H9 (cell line): Measurements from ENCODE around the gene EZH2. TPM values are rescaled to one million over a fixed set of nuclear protein-coding genes. Genes with fewer than 3 reads are reported as not detected.

Source experiments
- DNase-seq: peaks from one replicate; pipeline ENCODE4 v3.0.0-alpha.2; 2017
- H2AFZ ChIP-seq: one replicate; pipeline ENCODE4 v1.6.1; 2013; ENCODE audit warnings: mild to moderate bottlenecking, low read length, control low read depth, moderate library complexity
- H2AK5ac ChIP-seq: 2 replicates; pipeline ENCODE4 v1.6.1; 2013; ENCODE audit warnings: low read length, control low read depth, mixed read lengths; ENCODE audit not compliant: insufficient read length
- H2BK120ac ChIP-seq: one replicate; pipeline ENCODE4 v1.6.1; 2013; ENCODE audit warnings: low read depth, mild to moderate bottlenecking, low read length, control low read depth, inconsistent platforms; ENCODE audit not compliant: poor library complexity, severe bottlenecking
- H2BK12ac ChIP-seq: 2 replicates; pipeline ENCODE4 v1.6.1; 2013; ENCODE audit warnings: low read length, control low read depth, mixed read lengths, low read depth; ENCODE audit not compliant: insufficient read length
- H2BK15ac ChIP-seq: 2 replicates; pipeline ENCODE4 v1.6.1; 2013; ENCODE audit warnings: low read depth, low read length, control low read depth
- H2BK20ac ChIP-seq: one replicate; pipeline ENCODE4 v1.6.1; 2013; ENCODE audit warnings: low read depth, mild to moderate bottlenecking, low read length, control low read depth, inconsistent platforms; ENCODE audit not compliant: poor library complexity, severe bottlenecking
- H2BK5ac ChIP-seq: 2 replicates; pipeline ENCODE4 v1.6.1; 2013; ENCODE audit warnings: low read length, control low read depth, mixed read lengths; ENCODE audit not compliant: insufficient read length
- H3K14ac ChIP-seq: 2 replicates; pipeline ENCODE4 v1.6.1; 2013; ENCODE audit warnings: low read length, control low read depth; ENCODE audit not compliant: insufficient read depth
- H3K18ac ChIP-seq: 2 replicates; pipeline ENCODE4 v1.6.1; 2013; ENCODE audit warnings: low read depth, mild to moderate bottlenecking, mixed read lengths, low read length, control low read depth; ENCODE audit not compliant: insufficient read length
- H3K23ac ChIP-seq: 2 replicates; pipeline ENCODE4 v1.6.1; 2013; ENCODE audit warnings: low read length, control low read depth, mixed read lengths, low read depth; ENCODE audit not compliant: insufficient read length
- H3K23me2 ChIP-seq: 2 replicates; pipeline ENCODE4 v1.6.1; 2013; ENCODE audit warnings: low read depth, mild to moderate bottlenecking, mixed read lengths, low read length, control low read depth; ENCODE audit not compliant: insufficient read length, poor library complexity, severe bottlenecking
- H3K27ac ChIP-seq: 2 replicates; pipeline ENCODE4 v1.5.1; 2013; ENCODE audit warnings: low read length, control low read depth, mixed read lengths, low read depth; ENCODE audit not compliant: insufficient read length
- H3K27me3 ChIP-seq: 2 replicates; pipeline ENCODE4 v1.6.1; 2013; ENCODE audit warnings: low read length, control low read depth, inconsistent platforms; ENCODE audit not compliant: insufficient read depth
- H3K4ac ChIP-seq: 2 replicates; pipeline ENCODE4 v1.6.1; 2013; ENCODE audit warnings: low read depth, mild to moderate bottlenecking, control low read depth, inconsistent platforms, low read length, moderate library complexity
- H3K4me1 ChIP-seq: 2 replicates; pipeline ENCODE4 v1.6.1; 2013; ENCODE audit warnings: low read length, control low read depth, inconsistent platforms; ENCODE audit not compliant: insufficient read depth
- H3K4me2 ChIP-seq: 2 replicates; pipeline ENCODE4 v1.6.1; 2013; ENCODE audit warnings: low read length, control low read depth, mixed read lengths; ENCODE audit not compliant: insufficient read length, insufficient read depth
- H3K56ac ChIP-seq: 2 replicates; pipeline ENCODE4 v1.6.1; 2013; ENCODE audit warnings: low read depth, mild to moderate bottlenecking, mixed read lengths, low read length, control low read depth; ENCODE audit not compliant: insufficient read length
- H3K79me1 ChIP-seq: 2 replicates; pipeline ENCODE4 v1.6.1; 2013; ENCODE audit warnings: low read depth, mild to moderate bottlenecking, moderate library complexity, low read length, control low read depth, inconsistent platforms; ENCODE audit not compliant: insufficient read depth, poor library complexity, severe bottlenecking
- H3K79me2 ChIP-seq: 2 replicates; pipeline ENCODE4 v1.6.1; 2013; ENCODE audit warnings: low read length, control low read depth, inconsistent platforms; ENCODE audit not compliant: insufficient read depth
- H3K9ac ChIP-seq: 2 replicates; pipeline ENCODE4 v1.6.1; 2013; ENCODE audit warnings: low read length, control low read depth, mixed read lengths; ENCODE audit not compliant: insufficient read length; ENCODE audit errors: extremely low read depth
- H3K9me3 ChIP-seq: one replicate; pipeline ENCODE4 v1.6.1; 2013; ENCODE audit warnings: low read depth, low read length, inconsistent platforms; ENCODE audit not compliant: control insufficient read depth
- H3T11ph ChIP-seq: one replicate; pipeline ENCODE4 v1.6.1; 2013; ENCODE audit warnings: mild to moderate bottlenecking, low read length, control low read depth, inconsistent platforms
- H4K20me1 ChIP-seq: one replicate; pipeline ENCODE4 v1.6.1; 2013; ENCODE audit not compliant: control insufficient read depth, insufficient read length, insufficient read depth
- H4K5ac ChIP-seq: 2 replicates; pipeline ENCODE4 v1.6.1; 2013; ENCODE audit warnings: low read depth, mild to moderate bottlenecking, mixed read lengths, low read length, control low read depth; ENCODE audit not compliant: insufficient read length
- H4K8ac ChIP-seq: replicated peaks from 2 replicates; pipeline ENCODE4 v1.6.1; 2013; ENCODE audit warnings: low read length, control low read depth, mixed read lengths, low read depth; ENCODE audit not compliant: insufficient read length
- H4K91ac ChIP-seq: 2 replicates; pipeline ENCODE4 v1.6.1; 2013; ENCODE audit warnings: low read depth, mild to moderate bottlenecking, moderate library complexity, mixed read lengths, low read length, control low read depth; ENCODE audit not compliant: insufficient read length
- H3K27ac Mint-ChIP-seq, 3 experiments: 2 replicates in 2 of 3; 3 replicates in 1 of 3; pipeline ENCODE4 v1.8.0; 2020 to 2021; ENCODE audit warnings: mixed read lengths in 3 of 3, mild to moderate bottlenecking in 1 of 3, moderate library complexity in 1 of 3
- H3K27me3 Mint-ChIP-seq: 2 replicates; pipeline ENCODE4 v1.8.0; 2021; ENCODE audit warnings: low read depth, mild to moderate bottlenecking, moderate library complexity, mixed read lengths
- H3K36me3 Mint-ChIP-seq, 3 experiments: 2 replicates in 2 of 3; 3 replicates in 1 of 3; pipeline ENCODE4 v1.8.0; 2020 to 2021; ENCODE audit warnings: low read depth in 3 of 3, mixed read lengths in 3 of 3; ENCODE audit not compliant: insufficient read depth in 1 of 3
- H3K4me1 Mint-ChIP-seq, 2 experiments: 2 replicates each; pipeline ENCODE4 v1.8.0; 2020; ENCODE audit warnings: mixed read lengths in 2 of 2
- H3K4me3 Mint-ChIP-seq, 2 experiments: 2 replicates in 1 of 2; 3 replicates in 1 of 2; pipeline ENCODE4 v1.8.0; 2020 to 2021; ENCODE audit warnings: mild to moderate bottlenecking in 2 of 2, mixed read lengths in 2 of 2, moderate library complexity in 1 of 2
- H3K9me3 Mint-ChIP-seq, 2 experiments: 2 replicates in 1 of 2; 3 replicates in 1 of 2; pipeline ENCODE4 v1.8.0; 2020; ENCODE audit warnings: mild to moderate bottlenecking in 2 of 2, mixed read lengths in 2 of 2, moderate library complexity in 1 of 2
- CTCF ChIP-seq: fragments of 200-600 bp; sonication (generic); conservative IDR thresholded peaks from 3 replicates; pipeline ENCODE4 v1.8.0; 2021; ENCODE audit warnings: antibody characterized with exemption, mild to moderate bottlenecking
- WGBS: extraction: QIAGEN DNeasy Blood & Tissue Kit; methylation state at CpG from one replicate; pipeline ENCODE4 v1.1.7; 2013; ENCODE audit warnings: missing lambda C conversion rate, low lambda C conversion rate, mixed read lengths; ENCODE audit not compliant: insufficient read length; ENCODE audit errors: extremely low coverage; 5-methylcytosine and 5-hydroxymethylcytosine counted together
- total RNA-seq: library from RNA; stranded (reverse); gene quantifications from 2 replicates; pipeline ENCODE4 v1.2.1, GENCODE V29; 2021

Gene EZH2
- total RNA-seq, 1 experiment from 2014 or later: 41.3 TPM

- H3K4me1 Mint-ChIP-seq: peaks cover 9 to 17% of the 10 kb centered on the region in 2 experiments
- no peak overlapping the region for H3K27ac ChIP-seq
- H3K9me3 ChIP-seq: no peaks in the 10 kb centered on the region
- H3K36me3 Mint-ChIP-seq: peaks cover 9 to 61% (median 46%) of the 10 kb centered on the region in 3 experiments; a peak in 6 of 7 replicates
- H3K23ac ChIP-seq: no peak overlapping the region
- H3K56ac ChIP-seq: no peak overlapping the region
- no peaks in the 10 kb centered on the region for H3K23me2 ChIP-seq
- no peaks in the 10 kb centered on the region for H3K27me3 Mint-ChIP-seq
- no peak overlapping the region for H4K91ac ChIP-seq
- no peaks in the 10 kb centered on the region for H3K9me3 Mint-ChIP-seq
- no peak overlapping the region for H2BK12ac ChIP-seq
- H3K18ac ChIP-seq: no peak overlapping the region
- no peak overlapping the region for H3K4me2 ChIP-seq
- no peak overlapping the region for H3T11ph ChIP-seq
- no peak overlapping the region for H2AFZ ChIP-seq
- H3K27ac Mint-ChIP-seq: no peak overlapping the region
- H3K27me3 ChIP-seq: no peaks in the 10 kb centered on the region
- H3K14ac ChIP-seq: no peak overlapping the region
- no peak overlapping the region for H3K9ac ChIP-seq
- no peaks in the 10 kb centered on the region for H3K79me2 ChIP-seq
- no peak overlapping the region for H2AK5ac ChIP-seq
- H4K8ac ChIP-seq: no peak overlapping the region
- no peaks in the 10 kb centered on the region for H3K79me1 ChIP-seq
- TF ChIP-seq CTCF: no peak
- H2BK15ac ChIP-seq: no peak overlapping the region
- no peak overlapping the region for H2BK5ac ChIP-seq
- no peak overlapping the region for H2BK120ac ChIP-seq
- H3K4me3 Mint-ChIP-seq: no peak overlapping the region
- H3K4ac ChIP-seq: no peak overlapping the region
- DNase-seq: no peak
- H2BK20ac ChIP-seq: no peak overlapping the region
- 0 out of 2 replicates have a peak, but pooled peaks cover 3% of the 10 kb centered on the region for H3K4me1 ChIP-seq
- H4K5ac ChIP-seq: no peak overlapping the region
- no peaks in the 10 kb centered on the region for H4K20me1 ChIP-seq
- no CpG with 5 or more reads among the region's 6 CpGs for WGBS
These were observed 114.1 kb downstream of the EZH2 start for GRCh38 chr7:148770004-148770403.
